Mononuclear cell (primary cell): Measurements from ENCODE around the gene AATF. TPM values are rescaled to one million over a fixed set of nuclear protein-coding genes. Genes with fewer than 3 reads are reported as not detected.
"Not testable (repeated sequence)": the region's sequence is repeated elsewhere in the genome, so short reads cannot be mapped to it uniquely, and the experiment has no call there.

Experiments used
- H3K27me3 ChIP-seq: 2 replicates; pipeline ENCODE4 v1.6.0; 2011; ENCODE audit warnings: low read length, control low read depth; ENCODE audit not compliant: insufficient read depth
- H3K4me1 ChIP-seq: 2 replicates; pipeline ENCODE4 v1.5.1; 2011; ENCODE audit warnings: mild to moderate bottlenecking, low read length, control low read depth; ENCODE audit not compliant: insufficient read depth
- H3K4me3 ChIP-seq: 2 replicates; pipeline ENCODE4 v1.5.1; 2011; ENCODE audit warnings: mild to moderate bottlenecking, low read length, moderate library complexity
- H3K9me3 ChIP-seq: 2 replicates; pipeline ENCODE4 v1.5.1; 2011; ENCODE audit warnings: low read depth, mild to moderate bottlenecking, control low read depth, low read length
- total RNA-seq: library from RNA; depleted of rRNA; stranded (reverse); fragments of >200 nt; gene quantifications from one replicate; pipeline ENCODE4 v1.2.3, GENCODE V29; 2012

AATF gene
- total RNA-seq, 1 donor = 36.1 TPM

- no peaks in the 10 kb centered on the region for H3K9me3 ChIP-seq
- H3K4me3 ChIP-seq = no peak overlapping the region
- no peaks in the 10 kb centered on the region for H3K27me3 ChIP-seq
- H3K4me1 ChIP-seq = no peaks in the 10 kb centered on the region
These were observed 107.9 kb downstream of the AATF start for GRCh38 chr17:37056622-37057021.

GRCh38 chr17:37059493-37059892 lies 110.7 kb downstream of the AATF start:
- no peaks in the 10 kb centered on the region for H3K9me3 ChIP-seq
- no peak overlapping the region for H3K4me3 ChIP-seq
- H3K4me1 ChIP-seq = no peaks in the 10 kb centered on the region
- no peaks in the 10 kb centered on the region for H3K27me3 ChIP-seq

- Histone ChIP-seq H3K4me1 (no peaks in the 10 kb centered on the region), H3K27me3 (no peaks in the 10 kb centered on the region), H3K4me3 (no peak overlapping the region), H3K9me3 (no peaks in the 10 kb centered on the region)
These were observed 111.3 kb downstream of the AATF start for GRCh38 chr17:37060094-37060493.

GRCh38 chr17:37060928-37061327 lies 112.2 kb downstream of the AATF start:
- H3K4me3 ChIP-seq = no peak overlapping the region
- H3K9me3 ChIP-seq = no peaks in the 10 kb centered on the region
- no peaks in the 10 kb centered on the region for H3K4me1 ChIP-seq
- H3K27me3 ChIP-seq = no peaks in the 10 kb centered on the region

GRCh38 chr17:37062021-37062420 lies 113.3 kb downstream of the AATF start:
- Histone ChIP-seq H3K27me3 (no peaks in the 10 kb centered on the region), H3K9me3 (no peaks in the 10 kb centered on the region), H3K4me1 (no peaks in the 10 kb centered on the region), H3K4me3 (no peak overlapping the region)

- Histone ChIP-seq H3K4me3 (no peak overlapping the region), H3K27me3 (no peaks in the 10 kb centered on the region), H3K9me3 (no peaks in the 10 kb centered on the region), H3K4me1 (no peaks in the 10 kb centered on the region)
These were observed 115.5 kb downstream of the AATF start for GRCh38 chr17:37064206-37064605.

GRCh38 chr17:37064956-37065355 lies 116.2 kb downstream of the AATF start:
- no peaks in the 10 kb centered on the region for H3K4me1 ChIP-seq
- H3K27me3 ChIP-seq = no peaks in the 10 kb centered on the region
- H3K4me3 ChIP-seq = no peak overlapping the region
- no peaks in the 10 kb centered on the region for H3K9me3 ChIP-seq

- H3K4me3 ChIP-seq = no peak overlapping the region
- no peaks in the 10 kb centered on the region for H3K4me1 ChIP-seq
- no peaks in the 10 kb centered on the region for H3K9me3 ChIP-seq
- no peaks in the 10 kb centered on the region for H3K27me3 ChIP-seq
These were observed 117.0 kb downstream of the AATF start for GRCh38 chr17:37065486-37066321.

GRCh38 chr17:37066322-37067255 lies 117.8 kb downstream of the AATF start:
- no peaks in the 10 kb centered on the region for H3K4me1 ChIP-seq
- no peaks in the 10 kb centered on the region for H3K9me3 ChIP-seq
- no peak overlapping the region for H3K4me3 ChIP-seq
- H3K27me3 ChIP-seq = no peaks in the 10 kb centered on the region

GRCh38 chr17:37067555-37068111 lies 118.9 kb downstream of the AATF start:
- Histone ChIP-seq H3K4me3 (no peak overlapping the region), H3K27me3 (no peaks in the 10 kb centered on the region), H3K4me1 (no peaks in the 10 kb centered on the region), H3K9me3 (no peaks in the 10 kb centered on the region)

- no peaks in the 10 kb centered on the region for H3K27me3 ChIP-seq
- H3K4me3 ChIP-seq = no peak overlapping the region
- no peaks in the 10 kb centered on the region for H3K4me1 ChIP-seq
- no peaks in the 10 kb centered on the region for H3K9me3 ChIP-seq
These were observed 119.5 kb downstream of the AATF start for GRCh38 chr17:37068266-37068665.

- Histone ChIP-seq H3K27me3 (no peaks in the 10 kb centered on the region), H3K4me3 (no peak overlapping the region), H3K9me3 (no peaks in the 10 kb centered on the region), H3K4me1 (no peaks in the 10 kb centered on the region)
These were observed 120.3 kb downstream of the AATF start for GRCh38 chr17:37069087-37069486.

GRCh38 chr17:37073464-37073863 lies 124.7 kb downstream of the AATF start:
- H3K27me3 ChIP-seq, H3K4me1 ChIP-seq, H3K9me3 ChIP-seq, H3K4me3 ChIP-seq: not testable (repeated sequence)

GRCh38 chr17:37079065-37079708 lies 130.4 kb downstream of the AATF start:
- Histone ChIP-seq H3K4me1 (no peaks in the 10 kb centered on the region), H3K9me3 (no peaks in the 10 kb centered on the region), H3K27me3 (no peaks in the 10 kb centered on the region), H3K4me3 (no peak overlapping the region)

GRCh38 chr17:37079735-37080134 lies 131.0 kb downstream of the AATF start:
- no peaks in the 10 kb centered on the region for H3K27me3 ChIP-seq
- no peak overlapping the region for H3K4me3 ChIP-seq
- H3K4me1 ChIP-seq = no peaks in the 10 kb centered on the region
- H3K9me3 ChIP-seq = no peaks in the 10 kb centered on the region
